ENCODE data around the gene OR2AG1.
"Not testable (repeated sequence)": the region's sequence is repeated elsewhere in the genome, so short reads cannot be mapped to it uniquely, and the experiment has no call there.

The OR2AG1 gene

GRCh38 chr11:6799402-6799801 lies 16.6 kb downstream of the OR2AG1 start, which contains the start of gene OR6A2:
Gene OR6A2 (minus strand): TSS chr11:6799689. CDS start chr11:6795708, 3,981 bp downstream.
- DNase-seq, result no peak

DNA sequence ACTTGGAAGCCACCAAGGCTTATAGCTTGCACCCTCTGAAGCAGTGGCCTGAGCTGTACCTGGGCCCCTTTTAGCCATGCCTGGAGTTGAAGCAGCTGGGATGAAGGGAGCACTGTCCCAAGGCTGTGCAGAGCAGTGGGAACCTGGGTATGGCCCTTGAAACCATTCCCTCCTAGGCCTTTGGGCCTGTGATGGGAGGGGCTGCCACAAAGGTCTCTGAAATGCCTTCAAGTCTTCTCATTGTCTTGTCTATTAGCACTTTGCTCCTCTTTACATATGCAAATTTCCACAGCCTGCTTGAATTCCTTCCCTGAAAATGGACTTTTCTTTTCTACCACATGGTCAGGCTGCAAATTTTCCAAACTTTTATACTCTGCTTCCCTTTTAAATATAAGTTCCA lies 18.3 kb downstream of the OR2AG1 start:
- DNase-seq, result not testable (repeated sequence)

- DNase-seq, result no peak
Observed at GRCh38 chr11:6812390-6813005, 29.7 kb downstream of the OR2AG1 start.

DNA sequence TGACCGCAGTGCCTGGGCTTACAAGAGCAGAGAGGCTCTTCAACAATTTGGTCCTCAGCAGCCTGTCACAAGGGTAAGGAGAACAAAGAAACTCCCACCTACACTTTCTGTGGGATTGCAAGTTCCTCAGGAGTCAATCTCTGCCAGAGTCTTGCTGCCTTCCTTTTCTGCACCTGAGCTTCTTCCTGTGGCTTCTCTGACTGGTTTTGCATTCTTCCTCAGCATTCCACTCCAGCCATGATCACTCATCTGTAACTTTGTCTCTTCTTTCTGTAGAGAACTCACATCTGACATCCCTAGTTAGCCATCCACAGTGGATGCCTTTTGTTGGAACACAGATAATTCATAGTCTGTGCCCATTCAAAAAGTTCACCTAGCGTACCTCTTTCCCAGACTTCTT lies 30.8 kb downstream of the OR2AG1 start:
- DNase-seq, result no peak

DNA sequence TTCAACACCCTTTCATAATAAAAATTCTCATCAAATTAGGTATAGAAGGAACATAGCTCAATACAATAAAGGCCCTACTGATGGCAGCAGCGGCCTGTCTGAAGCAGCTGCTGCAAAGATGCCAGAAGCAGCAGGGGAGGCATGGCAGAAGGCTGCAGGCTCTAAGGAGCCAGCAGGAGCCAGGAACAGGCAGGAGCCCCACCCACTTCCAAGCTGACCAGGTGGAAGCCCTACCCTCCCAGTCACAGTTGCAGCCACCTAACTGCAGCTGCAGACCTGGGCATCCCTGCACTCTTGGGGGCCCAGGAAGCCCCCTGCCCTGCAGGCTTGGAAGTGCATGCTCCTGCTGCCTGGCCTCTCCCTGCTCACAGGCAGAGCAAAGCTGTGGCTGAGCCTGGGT lies 34.9 kb downstream of the OR2AG1 start:
- DNase-seq, result no peak

DNA sequence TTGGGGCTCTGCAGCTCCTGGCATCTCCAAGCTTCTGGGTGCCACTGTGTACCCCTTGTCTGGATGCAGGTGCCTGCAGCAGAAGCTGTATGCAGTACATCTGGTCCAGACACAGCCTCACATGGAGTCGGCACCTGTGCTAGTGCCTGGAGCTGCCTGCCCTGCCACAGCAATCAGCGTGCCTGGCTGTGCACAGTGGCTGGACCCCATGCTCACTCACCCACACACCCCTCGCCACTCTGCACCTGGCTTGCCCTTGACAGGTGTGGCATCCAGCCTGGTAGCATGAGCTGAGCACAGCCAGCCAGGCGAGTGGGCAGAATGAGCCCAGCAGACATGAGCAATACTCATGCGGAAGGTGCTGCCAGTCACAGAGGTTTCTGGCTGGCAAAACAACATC lies 36.1 kb downstream of the OR2AG1 start:
- no peak for DNase-seq

GRCh38 chr11:6824136-6824823 lies 41.5 kb downstream of the OR2AG1 start:
- DNase-seq, result no peak

DNA sequence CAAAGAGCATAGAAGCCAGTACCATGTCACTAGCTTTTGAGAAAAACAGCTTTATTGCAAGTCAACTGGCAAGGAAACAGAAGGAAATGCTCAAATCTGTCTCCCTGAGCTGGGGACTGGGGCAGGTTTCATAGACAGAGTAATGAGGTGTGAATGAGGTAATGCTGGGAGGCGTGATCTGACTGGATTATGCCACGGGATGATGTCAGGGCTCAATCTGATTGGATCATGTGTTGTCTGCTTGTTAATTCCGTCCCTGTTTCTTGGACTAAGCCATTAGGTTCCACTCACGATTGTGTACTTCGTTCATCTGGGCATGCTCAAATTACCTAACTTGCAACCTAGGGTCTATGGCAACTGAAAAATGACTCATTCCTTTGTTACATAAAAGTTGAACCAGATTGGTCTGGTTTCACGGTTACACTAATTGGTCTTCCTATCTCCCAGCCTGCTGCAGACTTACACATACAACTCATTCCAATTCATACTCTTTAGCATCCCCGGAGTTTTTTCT lies 42.5 kb downstream of the OR2AG1 start:
- DNase-seq, result no peak

DNA sequence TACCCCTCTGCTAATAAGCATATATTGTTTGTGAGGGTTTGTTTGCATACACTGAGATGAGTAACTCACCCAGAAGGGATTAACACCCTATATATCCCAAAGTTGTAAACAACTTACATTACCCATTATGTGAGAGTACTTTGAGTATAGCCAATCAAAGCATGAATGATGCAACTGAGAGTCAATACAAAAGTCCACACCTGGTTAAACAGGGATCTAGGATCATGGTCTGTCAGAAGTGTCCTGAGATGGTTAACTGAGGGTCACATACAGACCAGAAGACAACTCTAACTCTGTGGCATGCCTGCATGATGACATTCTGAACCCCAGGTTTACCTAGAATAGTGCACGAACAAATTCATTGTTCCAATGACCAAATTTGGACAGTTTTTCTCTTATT lies 45.3 kb downstream of the OR2AG1 start:
- no peak for DNase-seq

- no peak for DNase-seq
Observed at GRCh38 chr11:6833356-6833755, 50.5 kb downstream of the OR2AG1 start.

DNA sequence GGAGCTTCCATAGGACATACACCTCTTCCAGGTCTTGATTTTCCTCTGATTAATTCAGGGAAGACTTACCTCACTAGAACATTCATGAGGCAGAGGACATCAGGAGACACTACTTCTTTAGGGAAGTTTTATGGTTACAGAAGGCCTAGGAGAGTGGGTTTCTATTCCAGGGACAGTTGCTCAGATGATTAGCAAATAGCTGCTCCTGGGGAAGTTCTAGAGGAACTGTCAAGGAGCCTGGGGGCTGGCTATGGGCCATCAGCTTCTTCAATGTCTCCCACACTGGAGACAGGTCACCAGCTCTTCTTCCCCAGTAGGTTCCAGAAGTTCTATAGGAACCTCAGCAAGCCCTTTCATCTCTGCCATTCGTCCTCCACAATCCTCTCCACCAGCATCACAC lies 51.2 kb downstream of the OR2AG1 start:
- DNase-seq, result no peak
